PC-3 (cell line): ENCODE data around the gene NFYC. TPM values are rescaled to one million over a fixed set of nuclear protein-coding genes. Genes with fewer than 3 reads are reported as not detected.

Experiments used
- ATAC-seq: fragments of 200-7000 bp; cut with Tn5 transposase; 2 replicates; pipeline ENCODE4 v1.9.1; 2020; ENCODE audit warnings: mild to moderate bottlenecking, moderate library complexity
- BruUV-seq: library from RNA; stranded (reverse); fragments of 400-500 nt; replicated peaks from 2 replicates; lab custom pipeline; 2021; lab: Mats Ljungman, UMichigan
- CTCF ChIA-PET: fragments of 300-600 bp; sonication (Branson Sonifier 250); formaldehyde crosslinking; loops from one replicate; lab custom pipeline; 2022; ENCODE audit warnings: antibody characterized with exemption; lab: Charles Lee
- POLR2A ChIA-PET: fragments of 300-600 bp; sonication (Branson Sonifier 250); formaldehyde crosslinking; loops from one replicate; lab custom pipeline; 2022; ENCODE audit warnings: antibody characterized with exemption; ENCODE audit not compliant: unreplicated experiment; lab: Charles Lee
- DNase-seq: peaks from one replicate; pipeline ENCODE4 v3.0.0-alpha.2; 2015
- H2AFZ ChIP-seq: fragments of 300-600 bp; sonication (generic); 2 replicates; pipeline ENCODE4 v1.6.0; 2016; ENCODE audit warnings: antibody characterized with exemption, low read length
- H3F3A ChIP-seq: fragments of 300-600 bp; sonication (generic); one replicate; pipeline ENCODE4 v1.6.0; 2017; ENCODE audit warnings: antibody characterized with exemption, low read length, control low read depth, mild to moderate bottlenecking; ENCODE audit not compliant: unreplicated experiment
- H3K27ac ChIP-seq: fragments of 300-600 bp; sonication (generic); 2 replicates; pipeline ENCODE4 v1.5.1; 2016; ENCODE audit warnings: mild to moderate bottlenecking, low read length
- H3K27me3 ChIP-seq: fragments of 300-600 bp; sonication (generic); 2 replicates; pipeline ENCODE4 v1.6.1; 2016; ENCODE audit warnings: low read length, mixed read lengths
- H3K36me3 ChIP-seq: fragments of 300-600 bp; sonication (generic); 2 replicates; pipeline ENCODE4 v1.6.1; 2016; ENCODE audit warnings: low read depth, mixed run types, low read length, mixed read lengths
- H3K4me1 ChIP-seq: fragments of 300-600 bp; sonication (generic); 2 replicates; pipeline ENCODE4 v1.5.1; 2016; ENCODE audit warnings: low read length; ENCODE audit not compliant: insufficient read depth
- H3K4me2 ChIP-seq: fragments of 300-600 bp; sonication (generic); 2 replicates; pipeline ENCODE4 v1.6.0; 2016; ENCODE audit warnings: low read length
- H3K4me3 ChIP-seq: fragments of 300-600 bp; sonication (generic); 2 replicates; pipeline ENCODE4 v1.5.1; 2016; ENCODE audit warnings: mild to moderate bottlenecking, low read length, mixed read lengths
- H3K79me2 ChIP-seq: fragments of 300-600 bp; sonication (generic); 2 replicates; pipeline ENCODE4 v1.6.1; 2017; ENCODE audit warnings: low read length, mixed read lengths
- H3K9ac ChIP-seq: fragments of 300-600 bp; sonication (generic); 2 replicates; pipeline ENCODE4 v1.6.0; 2016; ENCODE audit warnings: mild to moderate bottlenecking, low read length
- H3K9me2 ChIP-seq: fragments of 300-600 bp; sonication (generic); replicated peaks from 2 replicates; pipeline ENCODE4 v1.6.1; 2016; ENCODE audit warnings: mixed run types, low read length, mixed read lengths
- H3K9me3 ChIP-seq: fragments of 300-600 bp; sonication (generic); 2 replicates; pipeline ENCODE4 v1.6.1; 2016; ENCODE audit warnings: low read length, mixed read lengths
- H4K20me1 ChIP-seq: fragments of 300-600 bp; sonication (generic); 2 replicates; pipeline ENCODE4 v1.6.1; 2016; ENCODE audit warnings: low read length, mixed read lengths
- CTCF ChIP-seq: fragments of 300-600 bp; sonication (generic); conservative IDR thresholded peaks from 2 replicates; pipeline ENCODE4 v1.5.1; 2017; ENCODE audit warnings: antibody characterized with exemption, low read depth, mild to moderate bottlenecking, low read length
- EZH2 ChIP-seq: fragments of 300-600 bp; sonication (generic); IDR thresholded peaks from one replicate; pipeline ENCODE4 v1.6.1; 2017; ENCODE audit warnings: antibody characterized with exemption, mild to moderate bottlenecking, low read length; ENCODE audit not compliant: unreplicated experiment
- EZH2phosphoT487 ChIP-seq: fragments of 300-600 bp; sonication (generic); IDR thresholded peaks from 2 replicates; pipeline ENCODE4 v1.6.1; 2018; ENCODE audit warnings: mild to moderate bottlenecking, antibody characterized with exemption, low read length, borderline replicate concordance
- intact Hi-C: fragments of 100-400 bp; cut with micrococcal nuclease; formaldehyde crosslinking; loops from 2 replicates; pipeline ENCODE4 v1.9.0; 2023
- total RNA-seq: library from RNA; depleted of rRNA; stranded (reverse); fragments of >200 nt; gene quantifications from 2 replicates; pipeline ENCODE4 v1.2.3, GENCODE V29; 2014

Gene NFYC
- total RNA-seq, 1 experiment from 2014 or later: 52.6 TPM

- H4K20me1 ChIP-seq: no peaks in the 10 kb centered on the region
- H3K79me2 ChIP-seq: no peaks in the 10 kb centered on the region
- H3K9ac ChIP-seq: no peak overlapping the region
- no peak overlapping the region for H3K4me2 ChIP-seq
- POLR2A ChIA-PET: no interaction called here
- H3K9me2 ChIP-seq: no peaks in the 10 kb centered on the region
- H3K27ac ChIP-seq: no peak overlapping the region
- H3K36me3 ChIP-seq: no peaks in the 10 kb centered on the region
- H2AFZ ChIP-seq: no peak overlapping the region
- no peak overlapping the region for H3K4me3 ChIP-seq
- intact Hi-C loops: no loop called here
- TF ChIP-seq EZH2: no peak
- no peak for TF ChIP-seq EZH2phosphoT487
- TF ChIP-seq CTCF: no peak
- CTCF ChIA-PET: no interaction called here
- DNase-seq (no peak), ATAC-seq (no peak)
- H3F3A ChIP-seq: no peaks in the 10 kb centered on the region
- no peaks in the 10 kb centered on the region for H3K9me3 ChIP-seq
- H3K27me3 ChIP-seq: no peaks in the 10 kb centered on the region
- BruUV-seq: no TSS peak
- peaks cover 10% of the 10 kb centered on the region for H3K4me1 ChIP-seq
Measured at GRCh38 chr1:40780678-40781607, 89.4 kb downstream of the NFYC start.

GRCh38 chr1:40781608-40781971 is 90.1 kb downstream of the NFYC start:
- intact Hi-C loops: no loop called here
- no peak overlapping the region for H3K4me3 ChIP-seq
- CTCF ChIA-PET: no interaction called here
- H3K4me1 ChIP-seq: peaks cover 10% of the 10 kb centered on the region
- ATAC-seq: no peak
- H2AFZ ChIP-seq: no peak overlapping the region
- no peaks in the 10 kb centered on the region for H3K79me2 ChIP-seq
- no peaks in the 10 kb centered on the region for H3F3A ChIP-seq
- no peaks in the 10 kb centered on the region for H4K20me1 ChIP-seq
- no peaks in the 10 kb centered on the region for H3K36me3 ChIP-seq
- POLR2A ChIA-PET: no interaction called here
- H3K9me3 ChIP-seq: no peaks in the 10 kb centered on the region
- BruUV-seq: no TSS peak
- no peaks in the 10 kb centered on the region for H3K9me2 ChIP-seq
- no peak for DNase-seq
- no peak for TF ChIP-seq EZH2
- no peak for TF ChIP-seq EZH2phosphoT487
- TF ChIP-seq CTCF: no peak
- no peaks in the 10 kb centered on the region for H3K27me3 ChIP-seq
- H3K9ac ChIP-seq: no peak overlapping the region
- H3K4me2 ChIP-seq: no peak overlapping the region
- no peak overlapping the region for H3K27ac ChIP-seq

- H3K9me3 ChIP-seq: no peaks in the 10 kb centered on the region
- CTCF ChIA-PET: no interaction called here
- POLR2A ChIA-PET: no interaction called here
- DNase-seq: no peak
- H3K79me2 ChIP-seq: no peaks in the 10 kb centered on the region
- H3K4me3 ChIP-seq: peak overlapping the region; percentile 67
- H3F3A ChIP-seq: no peaks in the 10 kb centered on the region
- H4K20me1 ChIP-seq: no peaks in the 10 kb centered on the region
- H3K9ac ChIP-seq: no peak overlapping the region
- H3K9me2 ChIP-seq: no peaks in the 10 kb centered on the region
- peaks cover 10% of the 10 kb centered on the region for H3K4me1 ChIP-seq
- no peaks in the 10 kb centered on the region for H3K36me3 ChIP-seq
- H3K27ac ChIP-seq: no peak overlapping the region
- intact Hi-C loops: no loop called here
- H3K4me2 ChIP-seq: peak overlapping the region; percentile 96
- no TSS peak for BruUV-seq
- H3K27me3 ChIP-seq: no peaks in the 10 kb centered on the region
- TF ChIP-seq EZH2 (no peak), EZH2phosphoT487 (no peak), CTCF (0 out of 2 replicates have a peak, but pooled peaks have one; percentile 20)
- H2AFZ ChIP-seq: peak overlapping the region; percentile 84; the same call in 1 of the 2 replicates
- ATAC-seq: peak; percentile 25
Measured at GRCh38 chr1:40782371-40782956, 91.0 kb downstream of the NFYC start.
